ENCODE measurements around the gene GALNT1.

GALNT1 gene

GRCh38 chr18:35618696-35619095 lies 37.2 kb downstream of the GALNT1 start:
- DNase-seq: no peak

DNA sequence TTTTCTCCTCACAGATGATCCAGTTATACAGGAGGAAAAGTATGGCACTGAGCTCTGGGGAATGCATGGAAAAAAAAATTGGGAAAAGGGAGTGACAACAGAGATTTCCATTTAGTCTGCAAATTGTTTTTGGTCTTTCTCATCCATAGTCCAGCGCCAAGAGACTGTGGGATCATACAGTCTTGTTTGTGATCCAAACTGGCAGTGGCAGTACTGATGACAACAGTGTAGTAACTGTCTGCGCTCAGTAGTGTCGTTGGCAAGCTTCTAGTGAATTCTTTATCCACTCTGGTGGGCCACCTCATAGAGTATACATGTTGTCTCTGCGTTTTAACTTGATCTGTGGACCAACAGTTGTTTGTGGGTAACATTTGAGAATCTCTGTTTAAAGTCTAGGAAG lies 37.9 kb downstream of the GALNT1 start:
- DNase-seq: no peak

DNA sequence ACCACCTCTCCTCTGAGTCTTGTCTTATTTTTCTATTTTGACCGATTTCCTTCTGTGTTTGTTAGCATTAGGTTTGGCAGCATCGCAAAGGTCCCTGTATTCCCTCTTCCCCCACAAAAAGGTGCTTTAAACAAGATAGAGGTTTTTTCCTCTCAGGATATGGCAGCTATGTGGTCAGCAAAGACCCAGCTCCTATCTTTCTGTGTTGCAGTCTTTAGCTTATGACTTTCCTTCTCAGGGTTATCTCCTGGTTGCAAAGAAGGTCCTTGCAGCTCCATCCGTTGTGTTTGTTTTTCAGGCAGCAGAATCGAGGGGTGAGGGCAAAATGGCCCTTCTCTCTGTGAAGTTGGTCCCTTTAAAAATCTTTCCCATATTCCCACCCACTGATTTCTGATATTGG lies 38.4 kb downstream of the GALNT1 start:
- DNase-seq: no peak

DNA sequence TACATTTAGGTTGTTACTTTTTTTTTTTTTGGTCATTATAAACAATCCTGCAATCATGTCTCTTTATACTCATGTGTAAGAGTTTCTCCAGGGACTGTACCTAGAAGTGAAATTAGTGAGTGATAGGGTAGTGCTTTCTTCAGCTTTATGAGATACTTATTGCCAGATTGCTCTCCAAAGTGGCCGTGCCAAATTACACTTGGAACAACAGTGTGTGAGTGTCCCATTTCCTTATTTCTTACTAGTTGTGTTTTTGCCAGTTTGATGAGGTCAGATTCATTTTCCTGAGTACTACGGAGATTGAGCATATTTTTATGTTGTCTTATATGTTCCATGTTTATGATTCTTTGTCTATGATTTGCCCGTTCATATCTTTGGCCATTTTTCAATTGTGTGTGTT lies 39.2 kb downstream of the GALNT1 start:
- DNase-seq: no peak

- DNase-seq: no peak
Measured at GRCh38 chr18:35623255-35623654, 41.7 kb downstream of the GALNT1 start.

DNA sequence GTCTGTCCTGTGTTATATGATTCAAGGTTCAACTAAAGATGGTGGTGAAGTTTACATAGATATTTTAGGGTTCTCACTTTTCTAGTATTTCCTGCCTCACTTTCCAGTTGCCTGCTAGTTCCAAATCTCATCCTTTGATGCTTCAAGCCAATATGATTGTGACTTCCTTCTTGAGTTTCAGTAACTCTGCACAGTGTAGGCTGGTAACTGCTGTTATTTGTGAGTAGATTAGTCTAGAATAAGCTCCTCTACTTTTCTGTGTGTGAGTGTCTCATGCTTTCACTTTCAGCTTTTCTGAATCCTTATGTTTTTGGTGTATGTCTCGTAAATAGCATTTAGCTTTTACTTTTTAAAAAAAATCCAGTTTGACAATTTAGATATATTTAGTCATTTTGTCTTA lies 42.6 kb downstream of the GALNT1 start:
- DNase-seq: no peak

DNA sequence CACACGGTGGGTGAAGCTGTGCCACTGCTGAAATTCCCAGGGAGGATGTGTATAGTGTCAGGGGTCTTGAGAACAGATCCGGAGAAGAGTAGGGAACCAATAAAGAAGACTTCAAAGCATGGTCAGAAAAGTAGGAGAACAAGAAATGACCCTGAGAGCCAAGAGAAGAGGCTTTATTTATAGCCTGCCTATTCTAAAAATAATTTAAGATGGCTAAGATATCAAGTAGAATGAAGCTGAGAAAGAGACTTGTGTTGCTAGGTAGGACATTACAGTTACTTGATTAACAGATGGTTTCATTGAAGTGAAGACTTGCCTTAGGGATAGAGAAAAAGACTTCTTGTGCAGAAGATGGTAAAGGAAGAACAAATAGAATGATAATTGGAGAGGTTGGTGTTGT lies 43.7 kb downstream of the GALNT1 start:
- no peak for DNase-seq

GRCh38 chr18:35633761-35634160 lies 52.2 kb downstream of the GALNT1 start:
- DNase-seq: no peak

- no peak for DNase-seq
Measured at GRCh38 chr18:35634323-35634722, 52.8 kb downstream of the GALNT1 start.

DNA sequence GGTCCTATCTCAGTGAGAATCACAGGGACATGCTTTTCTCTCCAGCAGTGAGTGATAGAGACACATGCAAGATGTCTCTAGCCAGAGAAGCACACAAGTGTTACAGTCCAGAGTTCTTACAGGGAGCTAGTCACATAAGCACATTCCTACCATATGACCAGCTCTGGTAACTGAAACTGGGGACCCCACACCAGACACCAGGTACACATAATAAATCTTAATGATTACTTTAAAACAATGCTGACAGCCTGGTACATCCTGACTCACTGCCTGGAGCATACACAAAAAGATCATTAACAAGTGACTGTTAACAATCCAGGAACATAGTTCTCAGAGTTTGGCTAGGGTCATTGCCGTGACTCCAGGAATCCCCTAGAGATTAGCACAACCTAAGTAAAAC lies 53.6 kb downstream of the GALNT1 start:
- no peak for DNase-seq

DNA sequence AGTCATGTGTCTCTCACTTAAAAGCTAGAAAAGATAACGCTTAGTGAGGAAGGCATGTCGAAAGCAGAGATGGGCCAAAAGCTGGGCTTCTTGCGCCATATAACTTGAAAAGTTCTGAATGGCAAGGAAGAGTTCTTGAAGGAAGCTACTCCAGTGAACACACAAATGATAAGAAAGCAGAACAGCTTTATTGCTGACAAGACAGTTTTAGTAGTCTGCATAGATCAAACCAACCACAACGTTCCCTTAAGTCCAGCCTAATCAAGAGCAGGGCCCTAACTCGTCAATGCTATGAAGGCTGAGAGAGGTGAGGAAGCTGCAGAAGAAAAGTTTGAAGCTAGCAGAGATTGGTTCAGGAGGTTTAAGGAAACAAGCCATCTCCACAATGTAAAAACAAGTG lies 55.7 kb downstream of the GALNT1 start:
- DNase-seq: no peak

GRCh38 chr18:35639296-35639695 lies 57.8 kb downstream of the GALNT1 start:
- DNase-seq: no peak

- DNase-seq: no peak
Measured at GRCh38 chr18:35641467-35641866, 59.9 kb downstream of the GALNT1 start.

DNA sequence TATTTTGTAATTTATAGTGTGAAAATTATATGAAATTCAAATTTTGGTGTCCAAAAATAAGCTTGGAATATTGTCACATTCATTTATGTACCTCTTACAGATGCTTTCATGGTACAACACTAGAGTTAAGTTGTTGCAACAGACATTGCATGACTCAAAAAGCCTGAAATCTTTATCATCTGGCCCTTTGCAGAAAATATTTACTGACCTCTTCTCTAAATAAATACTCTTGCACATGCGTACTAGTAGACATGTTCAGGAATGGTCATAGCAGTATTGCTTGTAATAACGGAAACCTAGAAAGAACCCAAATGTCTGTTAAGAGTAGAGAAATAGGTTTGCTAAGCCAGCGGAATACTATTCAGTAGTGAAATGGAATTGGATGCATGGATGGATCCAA lies 60.4 kb downstream of the GALNT1 start:
- DNase-seq: no peak

DNA sequence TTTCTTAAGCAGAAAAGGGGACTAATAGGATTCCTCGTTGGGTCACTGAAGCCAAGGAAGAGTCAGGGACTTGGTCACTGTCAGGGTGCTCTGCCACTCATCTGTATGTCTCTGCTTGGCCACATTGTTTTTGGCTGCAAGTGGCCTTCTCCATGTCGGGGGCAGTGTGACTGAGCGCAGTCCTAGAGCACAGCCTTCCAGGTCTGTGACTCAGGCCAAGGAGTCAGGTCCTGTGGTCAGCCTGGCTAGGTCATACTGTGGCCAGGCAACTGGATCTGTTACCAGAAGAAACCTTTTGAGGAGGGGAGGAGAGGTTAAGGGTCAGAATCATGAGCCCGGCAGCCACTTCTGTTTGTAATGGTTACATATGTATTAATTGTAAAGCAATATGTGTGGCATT lies 61.3 kb downstream of the GALNT1 start:
- DNase-seq: no peak

GRCh38 chr18:35646449-35646848 lies 64.9 kb downstream of the GALNT1 start:
- DNase-seq: no peak

DNA sequence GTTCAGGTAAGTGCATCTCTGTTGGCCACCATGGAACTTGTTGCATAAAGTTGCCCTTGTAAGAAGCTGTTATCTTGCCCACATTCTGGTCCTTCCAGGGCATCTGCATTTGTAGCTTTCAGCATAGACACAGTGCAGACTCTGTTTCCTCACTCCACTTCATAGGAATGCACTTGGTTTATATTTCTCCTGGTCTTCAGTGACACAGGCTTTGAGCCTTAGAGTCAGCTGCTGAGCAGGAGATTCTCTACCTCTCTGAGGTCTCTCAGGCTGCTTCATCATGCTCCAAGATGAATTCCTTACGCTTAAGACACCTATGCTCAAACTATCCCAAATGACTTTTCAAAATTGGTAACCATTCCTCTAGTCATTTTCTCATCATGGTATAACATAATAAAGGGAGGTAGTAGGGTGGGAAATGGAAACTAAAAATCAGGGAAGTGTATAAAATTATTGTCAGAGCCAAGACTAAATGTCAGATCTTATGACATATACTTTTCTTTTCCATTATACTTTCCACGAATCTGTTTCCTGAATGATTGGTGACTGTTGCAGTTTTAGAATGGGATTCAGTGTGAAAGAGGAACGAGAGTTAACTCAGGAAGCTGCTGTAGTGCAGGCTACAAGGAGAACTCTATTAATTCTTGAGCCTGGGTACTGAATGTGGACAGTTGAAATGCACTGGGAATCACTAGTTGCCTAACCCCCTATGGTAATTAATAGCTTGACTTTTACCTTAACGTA lies 72.0 kb downstream of the GALNT1 start:
- no peak for DNase-seq

DNA sequence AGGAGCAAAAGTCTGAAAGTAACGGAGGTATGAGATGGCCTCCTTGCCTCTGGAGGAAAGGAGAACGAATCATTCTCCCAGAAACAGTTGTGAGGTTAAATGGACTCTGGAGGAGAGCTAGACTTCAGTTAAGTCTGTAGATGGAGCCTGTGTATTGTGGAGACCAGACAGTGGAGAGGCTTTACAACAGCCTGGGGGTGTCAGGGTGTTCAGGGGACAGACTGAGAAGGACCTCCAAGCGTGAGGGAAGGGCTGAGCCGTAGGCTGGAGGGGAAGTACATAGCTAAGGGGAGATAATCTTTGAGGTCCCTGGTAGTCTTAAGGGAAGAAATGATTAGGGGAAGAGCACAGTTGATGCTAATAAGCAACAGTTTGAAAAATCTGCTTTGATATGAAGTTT lies 76.6 kb downstream of the GALNT1 start:
- DNase-seq: no peak

GRCh38 chr18:35661483-35662146 lies 80.1 kb downstream of the GALNT1 start:
- no peak for DNase-seq

- DNase-seq: no peak
Measured at GRCh38 chr18:35662293-35663062, 80.9 kb downstream of the GALNT1 start.

GRCh38 chr18:35671966-35672603 lies 90.5 kb downstream of the GALNT1 start:
- DNase-seq: no peak

DNA sequence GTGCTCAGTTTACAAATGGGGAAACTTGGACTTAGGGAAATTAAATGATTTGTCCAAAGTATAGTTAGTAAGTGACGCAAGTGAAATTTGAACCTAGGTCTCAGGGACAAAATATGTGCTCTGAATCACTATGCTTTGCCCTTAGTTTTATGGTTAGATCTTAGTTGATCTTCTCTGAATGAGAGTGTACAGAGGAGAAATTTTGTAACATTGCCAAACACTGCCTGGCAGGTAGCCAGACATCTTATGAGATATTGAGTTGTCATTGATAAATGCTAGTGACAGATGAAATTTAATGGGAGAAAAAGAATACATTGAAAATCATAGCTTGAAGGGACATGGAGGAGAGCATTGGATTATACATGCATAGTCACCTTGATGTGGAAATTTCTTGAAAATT lies 91.4 kb downstream of the GALNT1 start:
- DNase-seq: no peak

- DNase-seq: no peak
Measured at GRCh38 chr18:35673682-35674081, 92.1 kb downstream of the GALNT1 start.

- DNase-seq: no peak
Measured at GRCh38 chr18:35680139-35680551, 98.6 kb downstream of the GALNT1 start.

Measured in activated T-cell treated with anti-CD3 and anti-CD28 coated beads, Interleukin-2, amount 50 U/mL, for 48 hours (primary cell).